GM15510 (cell line): ENCODE measurements around the gene NAT14.

ENCODE experiments used
- POLR2A ChIP-seq: IDR thresholded peaks from 3 replicates; pipeline ENCODE4 v1.6.1; 2011; ENCODE audit warnings: borderline replicate concordance; ENCODE audit not compliant: insufficient read length; ENCODE audit errors: extremely low read depth

NAT14 gene

GRCh38 chr19:55476100-55476775, 8.8 kb upstream of the NAT14 start, which contains the start of gene ZNF628:
TSS of gene ZNF628 (plus strand) at chr19:55476617. CDS start at chr19:55479911, 3,294 bp downstream.
- peak; percentile 64 for TF ChIP-seq POLR2A

GRCh38 chr19:55477905-55478304, 7.1 kb upstream of the NAT14 start:
- no peak for TF ChIP-seq POLR2A

- TF ChIP-seq POLR2A: no peak
Measured at GRCh38 chr19:55478364-55478763, 6.6 kb upstream of the NAT14 start.

- TF ChIP-seq POLR2A: no peak
Measured at GRCh38 chr19:55479045-55479444, 5.9 kb upstream of the NAT14 start.

- TF ChIP-seq POLR2A: no peak
Measured at GRCh38 chr19:55479451-55480230, 5.3 kb upstream of the NAT14 start.

- no peak for TF ChIP-seq POLR2A
Measured at GRCh38 chr19:55481148-55481793, 3.7 kb upstream of the NAT14 start.

GRCh38 chr19:55481794-55482155, 3.2 kb upstream of the NAT14 start:
- TF ChIP-seq POLR2A: no peak

GRCh38 chr19:55482156-55482961, 2.6 kb upstream of the NAT14 start:
- TF ChIP-seq POLR2A: no peak

- TF ChIP-seq POLR2A: no peak
Measured at GRCh38 chr19:55482967-55483705, 1.9 kb upstream of the NAT14 start.

GRCh38 chr19:55483706-55484592, 1.0 kb upstream of the NAT14 start:
- no peak for TF ChIP-seq POLR2A

GRCh38 chr19:55485439-55486011, 537 bp downstream of the NAT14 start:
- TF ChIP-seq POLR2A: no peak

- TF ChIP-seq POLR2A: no peak
Measured at GRCh38 chr19:55486043-55486970, 1.3 kb downstream of the NAT14 start.
